Measurements from ENCODE around the gene LOXHD1. TPM values are rescaled to one million over a fixed set of nuclear protein-coding genes. Genes with fewer than 3 reads are reported as not detected.

The LOXHD1 gene
- total RNA-seq, 2 experiments from 2014 or later, result not detected

GRCh38 chr18:46458472-46458871 lies 198.5 kb downstream of the LOXHD1 start:
- CTCF ChIA-PET, result no interaction called here
- no peaks in the 10 kb centered on the region for H3K9me3 Mint-ChIP-seq
- intact Hi-C loops (cut with DNase I, micrococcal nuclease), result no loop called here
- H3K27me3 Mint-ChIP-seq, result no peaks in the 10 kb centered on the region
- Histone ChIP-seq H3K4me1 (ENCODE audit: insufficient read depth, low read length) (no peaks in the 10 kb centered on the region), H3K9me3 (ENCODE audit: control insufficient read depth in 1 of 2, insufficient read depth in 1 of 2, low read length in 2 of 2) (peaks cover 0 to 14% of the 10 kb centered on the region in 2 experiments), H3K4me3 (ENCODE audit: low read length) (no peak overlapping the region), H3K27ac (ENCODE audit: low read depth in 1 of 2, low read length in 2 of 2) (no peak overlapping the region), H3K36me3 (ENCODE audit: insufficient read depth, low read length) (no peaks in the 10 kb centered on the region), H3K27me3 (ENCODE audit: control insufficient read depth in 1 of 2, insufficient read depth in 2 of 2, low read length in 2 of 2) (peaks cover 0 to 4% of the 10 kb centered on the region in 2 experiments)
- ATAC-seq (ENCODE audit: poor library complexity) (no peak), DNase-seq (no peak)
- no peak overlapping the region for H3K4me3 Mint-ChIP-seq
- no peak overlapping the region for H3K27ac Mint-ChIP-seq
- POLR2A ChIA-PET, result no interaction called here
- no peaks in the 10 kb centered on the region for H3K4me1 Mint-ChIP-seq (ENCODE audit: low read depth)
- H3K36me3 Mint-ChIP-seq (ENCODE audit: low read depth), result no peaks in the 10 kb centered on the region
- no peak for TF ChIP-seq CTCF (IDR thresholded peaks at IDR 0.05)

GRCh38 chr18:46456691-46457090 lies 200.3 kb downstream of the LOXHD1 start:
- H3K27me3 Mint-ChIP-seq, result no peaks in the 10 kb centered on the region
- intact Hi-C loops (cut with DNase I, micrococcal nuclease), result no loop called here
- H3K4me1 Mint-ChIP-seq (ENCODE audit: low read depth), result no peaks in the 10 kb centered on the region
- no peak for ATAC-seq (ENCODE audit: poor library complexity)
- no peak for DNase-seq
- Histone ChIP-seq H3K4me3 (ENCODE audit: low read length) (no peak overlapping the region), H3K36me3 (ENCODE audit: insufficient read depth, low read length) (no peaks in the 10 kb centered on the region), H3K27me3 (ENCODE audit: control insufficient read depth in 1 of 2, insufficient read depth in 2 of 2, low read length in 2 of 2) (peaks cover 0 to 4% of the 10 kb centered on the region in 2 experiments), H3K4me1 (ENCODE audit: insufficient read depth, low read length) (no peaks in the 10 kb centered on the region), H3K27ac (ENCODE audit: low read depth in 1 of 2, low read length in 2 of 2) (no peak overlapping the region), H3K9me3 (ENCODE audit: control insufficient read depth in 1 of 2, insufficient read depth in 1 of 2, low read length in 2 of 2) (peaks cover 0 to 14% of the 10 kb centered on the region in 2 experiments)
- TF ChIP-seq CTCF (IDR thresholded peaks at IDR 0.05), result no peak
- H3K36me3 Mint-ChIP-seq (ENCODE audit: low read depth), result no peaks in the 10 kb centered on the region
- ChIA-PET POLR2A (no interaction called here), CTCF (no interaction called here)
- H3K27ac Mint-ChIP-seq, result no peak overlapping the region
- no peaks in the 10 kb centered on the region for H3K9me3 Mint-ChIP-seq
- no peak overlapping the region for H3K4me3 Mint-ChIP-seq

GRCh38 chr18:46452820-46453219 lies 204.2 kb downstream of the LOXHD1 start:
- Mint-ChIP-seq H3K27ac (no peak overlapping the region), H3K4me1 (ENCODE audit: low read depth) (no peaks in the 10 kb centered on the region), H3K27me3 (peaks cover 9% of the 10 kb centered on the region), H3K9me3 (no peaks in the 10 kb centered on the region), H3K4me3 (no peak overlapping the region), H3K36me3 (ENCODE audit: low read depth) (no peaks in the 10 kb centered on the region)
- peaks cover 2 to 7% of the 10 kb centered on the region in 2 experiments for H3K27me3 ChIP-seq (ENCODE audit: control insufficient read depth in 1 of 2, insufficient read depth in 2 of 2, low read length in 2 of 2)
- H3K36me3 ChIP-seq (ENCODE audit: insufficient read depth, low read length), result no peaks in the 10 kb centered on the region
- ChIA-PET CTCF (no interaction called here), POLR2A (no interaction called here)
- no peak for DNase-seq
- no peak overlapping the region for H3K27ac ChIP-seq (ENCODE audit: low read depth in 1 of 2, low read length in 2 of 2)
- intact Hi-C loops (cut with DNase I, micrococcal nuclease), result no loop called here
- peaks cover 0 to 6% of the 10 kb centered on the region in 2 experiments for H3K9me3 ChIP-seq (ENCODE audit: control insufficient read depth in 1 of 2, insufficient read depth in 1 of 2, low read length in 2 of 2)
- no peak overlapping the region for H3K4me3 ChIP-seq (ENCODE audit: low read length)
- H3K4me1 ChIP-seq (ENCODE audit: insufficient read depth, low read length), result no peaks in the 10 kb centered on the region
- TF ChIP-seq CTCF (IDR thresholded peaks at IDR 0.05), result no peak
- ATAC-seq (ENCODE audit: poor library complexity), result no peak
